Motor neuron (in vitro differentiated cells): ENCODE data around the gene ZNF740. TPM values are rescaled to one million over a fixed set of nuclear protein-coding genes. Genes with fewer than 3 reads are reported as not detected.

Experiments used
- ATAC-seq, 8 experiments: fragments of 200-7000 bp; cut with Tn5 transposase; replicated peaks in 6 of 8; 2 replicates each; pipeline ENCODE4 v1.8.0; 2021; ENCODE audit warnings: mild to moderate bottlenecking in 8 of 8, moderate library complexity in 8 of 8
- H3K27ac ChIP-seq, 2 donors: fragments of 250-450 bp; sonication (Bioruptor Pico); 2 replicates each; pipeline ENCODE4 v1.9.0; 2021; ENCODE audit warnings: antibody characterized with exemption in 2 of 2, mild to moderate bottlenecking in 2 of 2, moderate library complexity in 1 of 2
- H3K4me1 ChIP-seq, 2 donors: fragments of 250-450 bp; sonication (Bioruptor Pico); replicated peaks in 1 of 2; 2 replicates each; pipeline ENCODE4 v1.6.1; 2021; ENCODE audit warnings: antibody characterized with exemption in 2 of 2, mild to moderate bottlenecking in 2 of 2, moderate library complexity in 1 of 2
- H3K4me3 ChIP-seq, 5 donors: fragments of 250-450 bp; sonication (Bioruptor Pico); 2 replicates each; pipeline ENCODE4 v1.9.0; 2021; ENCODE audit warnings: antibody characterized with exemption in 5 of 5, mild to moderate bottlenecking in 5 of 5, moderate library complexity in 4 of 5
- WGBS, 10 experiments: fragments of 450-650 bp; shearing (Covaris generic); methylation state at CpG; one replicate each; pipeline ENCODE4 v1.0.0; 2022; 5-methylcytosine and 5-hydroxymethylcytosine counted together
- in situ Hi-C, 9 experiments: fragments of 400-800 bp; cut with MboI; loops; one replicate each; pipeline ENCODE4 v1.15.0; 2021; ENCODE audit warnings: low sequenced_read_pairs in 9 of 9, low pct_unique_long_range_greater_than_20kb in 2 of 9; ENCODE audit not compliant: unreplicated experiment in 9 of 9
- total RNA-seq, 8 experiments: library from RNA; unstranded; fragments of 300-600 nt; gene quantifications; 2 replicates each; pipeline versions ENCODE4 v1.2.3 to v1.2.4, GENCODE V29; 2022

Gene ZNF740
- total RNA-seq, 8 experiments from 2014 or later = 13.8 to 39.8 (median 19.1) TPM

- H3K27ac ChIP-seq = no peak overlapping the region
- WGBS, 10 experiments = 48 to 100% (median 80%) methylated on average over 1 to 3 of the region's 11 CpGs; no CpG with 5 or more reads in 6 of the 10 experiments
- in situ Hi-C loops = no loop called here
- peaks cover 0 to 12% of the 10 kb centered on the region in 2 donors for H3K4me1 ChIP-seq
- ATAC-seq = peak in 5 of 8 experiments; percentile 21 to 73 (median 63)
- no peak overlapping the region for H3K4me3 ChIP-seq
These were observed 61.3 kb downstream of the ZNF740 start for GRCh38 chr12:53241623-53242412.

- in situ Hi-C loops = no loop called here
- WGBS, 10 experiments = 0 to 50% (median 23%) methylated on average over 1 of the region's 1 CpG; no CpG with 5 or more reads in 4 of the 10 experiments
- Histone ChIP-seq H3K4me3 (no peak overlapping the region), H3K27ac (no peak overlapping the region), H3K4me1 (peaks cover 0 to 12% of the 10 kb centered on the region in 2 donors)
- ATAC-seq = peak in 5 of 8 experiments; percentile 63 to 99 (median 82)
These were observed 63.8 kb downstream of the ZNF740 start for GRCh38 chr12:53244337-53244736.

Other genes starting within 250 kb of the ZNF740 start
- gene KRT18, start 231.6 kb upstream of the ZNF740 start, total RNA-seq = 10 to 100 TPM in 4 of 8 experiments, 1 to 10 TPM in 3, under 1 TPM in 1; 0.43 to 88.6 (median 14.6) TPM
- 100 to 1,000 TPM; 367 to 585 (median 537) TPM for gene EIF4B, start 174.3 kb upstream of the ZNF740 start, total RNA-seq
- 10 to 100 TPM in 3 of 8 experiments, 1 to 10 TPM in 5; 3.4 to 24.6 (median 7.6) TPM for gene TNS2, start 130.7 kb upstream of the ZNF740 start, total RNA-seq
- 10 to 100 TPM; 10.8 to 40.1 (median 17.9) TPM for gene SPRYD3, start 101.3 kb upstream of the ZNF740 start, total RNA-seq
- gene IGFBP6, start 83.1 kb upstream of the ZNF740 start, total RNA-seq = 100 to 1,000 TPM in 1 of 8 experiments, 10 to 100 TPM in 1, 1 to 10 TPM in 4, under 1 TPM in 2; 0.41 to 480 (median 1.9) TPM
- 1 to 10 TPM in 2 of 8 experiments, not detected in 6; 1.0 to 1.8 TPM for gene SOAT2, start 77.2 kb upstream of the ZNF740 start, total RNA-seq
- gene CSAD, start 203 bp downstream of the ZNF740 start, total RNA-seq = 100 to 1,000 TPM in 1 of 8 experiments, 10 to 100 TPM in 6, 1 to 10 TPM in 1; 8.0 to 106 (median 27.7) TPM
- gene ITGB7, start 26.5 kb downstream of the ZNF740 start, total RNA-seq = 1 to 10 TPM in 3 of 8 experiments, under 1 TPM in 5; 0.05 to 1.6 (median 0.80) TPM
- 10 to 100 TPM in 3 of 8 experiments, 1 to 10 TPM in 4, under 1 TPM in 1; 0.33 to 37.3 (median 4.2) TPM for gene RARG, start 51.5 kb downstream of the ZNF740 start, total RNA-seq
- 10 to 100 TPM in 3 of 8 experiments, under 1 TPM in 5; 0.50 to 15.2 (median 0.66) TPM for gene ESPL1, start 87.6 kb downstream of the ZNF740 start, total RNA-seq
- gene PFDN5, start 114.8 kb downstream of the ZNF740 start, total RNA-seq = 1,000 to 10,000 TPM in 4 of 8 experiments, 100 to 1,000 TPM in 4; 433 to 1,182 (median 923) TPM
- 100 to 1,000 TPM in 1 of 8 experiments, 10 to 100 TPM in 7; 70.2 to 101 (median 87.1) TPM for gene MYG1, start 119.0 kb downstream of the ZNF740 start, total RNA-seq
- 100 to 1,000 TPM in 1 of 8 experiments, 10 to 100 TPM in 7; 46.8 to 111 (median 64.1) TPM for gene AAAS, start 140.9 kb downstream of the ZNF740 start, total RNA-seq
- gene SP7, start 155.6 kb downstream of the ZNF740 start, total RNA-seq = 1 to 10 TPM in 1 of 8 experiments, under 1 TPM in 7; 0.14 to 1.4 (median 0.24) TPM
- gene SP1, start 199.5 kb downstream of the ZNF740 start, total RNA-seq = 10 to 100 TPM; 17.2 to 56.3 (median 31.1) TPM
- gene AMHR2, start 243.1 kb downstream of the ZNF740 start, total RNA-seq = 1 to 10 TPM in 1 of 8 experiments, under 1 TPM in 4, not detected in 3; 0.13 to 2.4 (median 0.38) TPM